G401 (cell line): Measurements from ENCODE around the gene PBRM1. TPM values are rescaled to one million over a fixed set of nuclear protein-coding genes. Genes with fewer than 3 reads are reported as not detected.

Source experiments
- DNase-seq: peaks from one replicate; pipeline ENCODE4 v3.0.0-alpha.2; 2015; ENCODE audit warnings: low spot score
- in situ Hi-C: cut with HindIII; loops from 2 replicates; pipeline ENCODE4 v1.10.0; 2016; ENCODE audit warnings: low sequenced_read_pairs, mixed read lengths
- total RNA-seq: library from RNA; depleted of rRNA; stranded (reverse); fragments of >200 nt; shearing (Covaris generic); gene quantifications from 2 replicates; pipeline ENCODE4 v1.2.3, GENCODE V29; 2014

Gene PBRM1
- total RNA-seq, 1 experiment from 2014 or later: 38.4 TPM

DNA sequence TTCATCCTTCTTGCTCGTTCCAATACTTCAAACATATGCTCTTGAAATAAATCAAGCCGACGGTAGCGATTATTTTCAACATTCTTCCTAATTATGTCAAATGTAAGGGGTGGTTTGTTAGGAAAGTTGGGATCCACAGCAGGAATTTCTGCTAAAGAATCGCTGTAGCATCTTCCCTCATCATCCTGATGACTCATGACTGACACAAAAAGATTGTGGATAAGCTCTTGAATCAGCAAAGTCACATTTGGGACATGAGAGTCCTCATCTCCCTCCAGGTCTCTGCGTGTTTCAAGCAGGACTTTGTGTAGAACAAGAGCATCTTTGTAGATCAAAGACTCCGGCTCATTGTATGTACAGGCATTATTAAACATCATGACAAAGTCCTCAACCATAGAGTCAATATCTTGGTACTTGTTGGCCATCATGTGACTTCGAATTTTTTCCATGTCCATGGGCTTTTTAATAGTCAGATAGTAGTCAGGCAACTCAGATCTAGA lies 76.3 kb downstream of the PBRM1 start:
- no peak for DNase-seq
- in situ Hi-C loops: no loop called here

- in situ Hi-C loops: no loop called here
- DNase-seq: no peak
Measured at GRCh38 chr3:52608337-52608736, 77.4 kb downstream of the PBRM1 start.

DNA sequence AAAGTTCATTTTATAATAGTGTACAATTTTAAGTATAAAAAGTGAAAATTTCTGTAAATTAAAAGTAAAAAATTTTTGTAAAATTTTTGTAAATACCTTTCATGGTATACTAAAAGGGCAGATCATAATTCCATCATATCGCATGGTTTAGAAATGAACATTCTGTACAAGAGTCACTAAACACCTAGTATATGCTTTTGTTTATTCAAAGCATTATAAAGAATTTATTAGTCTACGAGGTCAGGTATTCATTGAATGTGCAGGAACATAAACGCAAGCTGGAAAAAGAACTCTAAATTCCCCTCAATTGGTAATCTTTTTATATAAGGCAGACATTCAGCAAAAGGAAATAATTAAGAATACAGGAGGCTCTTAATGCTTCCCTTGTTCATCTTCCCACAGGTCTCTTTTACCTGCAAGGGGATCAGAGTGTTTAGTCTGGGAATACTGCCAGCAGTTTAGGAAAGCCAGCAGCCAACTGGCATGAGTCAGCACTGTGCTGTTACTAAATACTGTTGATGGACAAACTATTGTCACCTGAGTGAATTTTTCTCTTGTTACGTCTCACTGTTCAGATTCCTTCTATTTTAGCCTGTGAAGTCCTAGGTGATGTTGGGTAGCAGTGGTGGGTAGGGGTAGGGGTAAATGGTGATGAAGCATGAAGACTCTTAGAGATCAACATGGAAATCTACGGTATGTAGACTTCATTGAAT lies 79.2 kb downstream of the PBRM1 start:
- peak; percentile 94 for DNase-seq

DNA sequence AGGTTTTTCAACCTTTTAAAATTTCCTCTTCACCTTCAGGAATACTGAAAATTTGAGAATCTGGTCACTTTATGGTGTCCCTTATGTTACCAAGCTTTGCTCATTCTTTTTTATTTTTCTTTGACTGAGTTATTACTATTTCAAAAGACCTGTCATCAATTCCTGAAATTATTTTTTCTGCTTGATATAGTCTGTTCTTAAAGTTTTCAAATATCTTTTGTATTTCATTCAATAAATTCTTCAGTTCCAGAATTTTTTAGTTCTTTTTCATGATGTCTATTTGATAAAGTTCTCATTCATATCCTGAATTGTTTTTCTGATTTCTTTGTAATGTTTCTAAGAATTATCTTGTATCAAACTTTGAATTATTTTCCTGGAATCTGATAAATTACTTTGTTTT lies 85.5 kb downstream of the PBRM1 start:
- in situ Hi-C loops: no loop called here
- no peak for DNase-seq

More for the DNA sequence above, 79.2 kb downstream of the PBRM1 start:
- in situ Hi-C loops: no loop called here

- peak; percentile 19 for DNase-seq
- in situ Hi-C loops: no loop called here
Measured at GRCh38 chr3:52596658-52597265, 89.0 kb downstream of the PBRM1 start.

DNA sequence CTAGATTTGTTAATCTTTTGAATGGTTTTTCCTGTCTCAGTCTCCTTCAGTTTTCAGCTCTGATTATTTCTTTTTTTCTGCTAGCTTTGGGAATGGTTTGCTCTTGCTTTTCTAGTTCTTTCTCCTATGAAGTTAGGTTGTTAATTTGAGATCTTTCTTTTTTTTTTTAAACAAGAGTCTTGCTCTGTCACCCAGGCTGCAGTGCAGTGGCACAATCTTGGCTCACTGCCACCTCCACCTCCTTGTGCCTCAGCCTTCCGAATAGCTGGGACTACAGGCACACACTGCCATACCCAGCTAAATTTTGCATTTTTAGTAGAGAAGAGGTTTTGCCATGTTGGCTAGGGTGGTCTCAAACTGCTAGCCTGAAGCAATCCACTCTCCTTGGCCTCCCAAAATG lies 92.6 kb downstream of the PBRM1 start:
- DNase-seq: no peak
- in situ Hi-C loops: no loop called here

DNA sequence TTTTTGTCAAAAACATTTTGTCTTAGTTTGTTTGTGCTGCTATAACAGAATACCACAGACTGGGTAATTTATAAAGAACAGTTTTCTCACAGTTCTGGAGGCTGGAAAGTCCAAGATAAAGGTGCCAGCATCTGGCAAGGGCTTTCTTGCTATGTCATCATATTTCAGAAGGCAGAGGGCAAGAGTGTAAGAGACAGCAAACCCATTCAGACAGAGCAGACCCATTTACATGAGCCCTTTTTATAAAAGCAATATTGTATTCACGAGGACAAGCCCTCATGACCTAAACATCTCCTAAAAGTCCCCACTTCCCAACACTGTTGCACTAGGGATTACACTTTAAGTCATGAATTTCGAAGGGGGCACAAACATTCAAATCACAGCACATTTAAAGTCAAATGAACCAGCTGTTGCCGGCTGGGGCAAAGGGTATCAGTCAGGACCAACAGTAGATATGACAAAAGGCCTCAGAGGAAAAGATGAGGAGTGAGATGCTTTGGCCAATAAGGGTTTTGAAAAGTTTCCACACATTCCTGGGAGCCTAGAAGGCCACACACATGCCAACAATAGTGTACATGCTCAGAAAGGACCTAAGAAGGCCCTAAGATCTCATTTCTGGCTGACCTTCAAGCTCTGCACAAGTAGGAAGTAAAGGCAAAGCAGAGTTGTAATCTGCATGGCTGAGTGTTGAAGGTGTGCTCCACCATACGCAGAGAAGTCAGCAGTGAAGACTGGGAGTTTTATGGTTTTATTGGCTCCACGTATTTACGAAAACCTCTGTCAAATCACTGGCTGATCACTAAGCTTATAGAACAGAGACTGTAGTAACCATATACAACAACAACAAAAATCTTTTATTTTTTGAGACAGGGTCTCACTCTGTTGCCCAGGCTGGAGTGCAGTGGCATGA lies 111.4 kb downstream of the PBRM1 start:
- no peak for DNase-seq
- in situ Hi-C loops: no loop called here

GRCh38 chr3:52572221-52572620 lies 113.5 kb downstream of the PBRM1 start:
- in situ Hi-C loops: no loop called here
- no peak for DNase-seq

GRCh38 chr3:52570076-52570475 lies 115.6 kb downstream of the PBRM1 start:
- DNase-seq: no peak
- in situ Hi-C loops: no loop called here

DNA sequence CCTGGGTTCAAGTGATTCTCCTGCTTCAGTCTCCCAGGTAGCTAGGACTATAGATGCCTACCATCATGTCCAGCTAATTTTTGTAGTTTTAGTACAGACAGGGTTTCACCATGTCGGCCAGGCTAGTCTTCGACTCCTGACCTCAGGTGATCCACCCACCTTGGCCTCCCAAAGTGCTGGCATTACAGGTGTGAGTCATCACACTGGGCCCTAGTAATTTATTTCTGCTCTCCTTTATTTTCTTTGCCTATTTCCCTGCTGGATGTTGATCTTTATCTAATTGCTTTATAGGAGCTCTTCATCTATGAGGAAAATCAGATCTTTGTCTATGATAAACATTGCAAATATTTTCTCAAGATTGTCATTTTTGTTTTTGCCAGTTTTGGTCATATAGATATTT lies 117.6 kb downstream of the PBRM1 start:
- no peak for DNase-seq
- in situ Hi-C loops: no loop called here

- no peak for DNase-seq
- in situ Hi-C loops: no loop called here
Measured at GRCh38 chr3:52563984-52564383, 121.7 kb downstream of the PBRM1 start.

DNA sequence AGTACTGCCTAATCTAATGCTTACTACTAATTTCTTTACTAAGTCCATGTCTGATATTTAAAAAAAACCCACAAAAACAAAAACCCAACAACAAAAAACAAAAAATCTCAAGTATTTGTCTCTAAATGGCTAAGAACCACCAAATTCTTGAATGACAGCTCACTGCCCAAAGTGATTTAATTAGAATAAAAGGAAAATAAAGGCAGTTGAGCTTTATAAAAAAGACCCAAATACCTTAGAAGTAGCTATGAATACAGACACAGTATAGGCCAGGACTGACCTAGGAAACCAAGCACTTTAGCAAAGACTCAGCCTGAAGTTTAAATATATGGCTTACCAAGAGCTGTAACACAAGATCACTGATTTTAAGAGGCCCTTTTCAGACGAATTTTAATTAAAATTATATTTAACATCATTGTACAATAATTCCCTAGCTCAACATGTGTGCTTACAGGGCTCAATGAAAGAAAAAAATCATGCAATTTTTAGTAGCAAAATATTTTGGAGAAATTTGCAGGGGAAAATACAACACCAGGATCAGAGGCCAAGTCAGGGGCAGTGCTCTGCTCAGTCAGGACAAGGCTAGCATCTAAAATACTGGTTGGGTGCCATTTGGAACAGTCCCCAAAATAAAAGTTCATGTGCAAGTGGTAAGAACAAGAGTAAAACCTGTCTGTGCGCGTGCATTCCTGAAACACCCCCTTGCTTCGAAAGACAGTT lies 124.5 kb downstream of the PBRM1 start:
- no peak for DNase-seq
- in situ Hi-C loops: no loop called here

- in situ Hi-C loops: no loop called here
- no peak for DNase-seq
Measured at GRCh38 chr3:52558436-52558835, 127.3 kb downstream of the PBRM1 start.

- no peak for DNase-seq
- in situ Hi-C loops: no loop called here
Measured at GRCh38 chr3:52557011-52557960, 128.4 kb downstream of the PBRM1 start.

GRCh38 chr3:52555056-52555455 lies 130.7 kb downstream of the PBRM1 start:
- DNase-seq: no peak
- in situ Hi-C loops: no loop called here

DNA sequence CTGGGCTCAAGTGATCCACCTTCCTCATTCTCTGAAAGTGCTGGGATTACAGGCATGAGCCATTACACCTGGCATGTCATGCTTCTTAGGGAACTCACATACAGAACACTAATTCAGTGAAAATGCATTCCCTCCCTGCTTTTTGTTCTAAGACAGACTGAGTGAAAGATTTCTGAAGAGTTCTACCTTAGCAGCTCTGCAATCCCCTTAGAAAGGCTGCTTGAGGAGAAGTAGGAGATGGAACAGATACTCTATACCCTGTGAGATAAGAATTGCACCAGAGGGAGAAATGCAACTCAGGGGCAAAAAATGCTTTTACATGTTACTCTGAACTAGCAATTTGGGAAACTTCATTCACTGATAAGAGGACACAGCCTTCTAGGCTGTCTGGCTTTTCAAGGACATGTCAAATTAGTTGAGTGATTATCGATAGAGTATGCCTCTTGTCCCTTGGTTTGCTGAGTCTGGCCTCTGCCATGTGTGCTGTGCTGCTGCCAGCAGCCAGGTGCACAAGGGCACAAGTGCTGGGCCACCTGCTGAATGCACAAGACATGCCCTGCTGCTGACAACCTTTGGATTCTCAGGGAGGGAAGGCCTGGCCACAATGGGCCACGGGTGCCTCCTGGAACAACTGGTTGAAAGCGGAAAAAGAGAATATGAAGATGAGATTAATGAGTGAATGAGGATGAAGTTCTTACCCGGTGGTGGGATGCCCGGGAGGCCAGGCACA lies 131.5 kb downstream of the PBRM1 start:
- peak; percentile 56 for DNase-seq
- in situ Hi-C loops: no loop called here

GRCh38 chr3:52552089-52552488 lies 133.6 kb downstream of the PBRM1 start:
- DNase-seq: no peak
- in situ Hi-C loops: no loop called here

GRCh38 chr3:52551118-52551517 lies 134.6 kb downstream of the PBRM1 start:
- DNase-seq: no peak
- in situ Hi-C loops: no loop called here
